GM19035 (cell line): ENCODE measurements around the gene CCM2L.
"Not testable (repeated sequence)": the region's sequence is repeated elsewhere in the genome, so short reads cannot be mapped to it uniquely, and the experiment has no call there.

ENCODE experiments used
- ATAC-seq: cut with Tn5 transposase; IDR thresholded peaks from one replicate; pipeline ENCODE4 v1.9.1; 2021; ENCODE audit not compliant: unreplicated experiment

The CCM2L gene

GRCh38 chr20:32027643-32028042 is 17.4 kb downstream of the CCM2L start:
- ATAC-seq = no peak

- ATAC-seq = no peak
Observed at GRCh38 chr20:32028647-32029372, 18.6 kb downstream of the CCM2L start.

GRCh38 chr20:32029561-32029960 is 19.3 kb downstream of the CCM2L start:
- no peak for ATAC-seq

GRCh38 chr20:32031007-32031958 is 21.0 kb downstream of the CCM2L start:
- ATAC-seq = no peak

GRCh38 chr20:32033316-32033715 is 23.1 kb downstream of the CCM2L start:
- ATAC-seq = no peak

GRCh38 chr20:32033721-32034120 is 23.5 kb downstream of the CCM2L start:
- not testable (repeated sequence) for ATAC-seq

GRCh38 chr20:32034581-32035425 is 24.6 kb downstream of the CCM2L start:
- ATAC-seq = no peak

GRCh38 chr20:32035426-32035779 is 25.2 kb downstream of the CCM2L start:
- no peak for ATAC-seq

GRCh38 chr20:32036252-32036651 is 26.0 kb downstream of the CCM2L start:
- ATAC-seq = no peak

- ATAC-seq = no peak
Observed at GRCh38 chr20:32036716-32037485, 26.7 kb downstream of the CCM2L start.

- no peak for ATAC-seq
Observed at GRCh38 chr20:32037929-32038328, 27.7 kb downstream of the CCM2L start.

- peak; percentile 63 for ATAC-seq
Observed at GRCh38 chr20:32040142-32040953, 30.1 kb downstream of the CCM2L start.

- ATAC-seq = no peak
Observed at GRCh38 chr20:32045999-32046398, 35.8 kb downstream of the CCM2L start.

- ATAC-seq = no peak
Observed at GRCh38 chr20:32050324-32050841, 40.1 kb downstream of the CCM2L start.

GRCh38 chr20:32050851-32051556 is 40.8 kb downstream of the CCM2L start:
- no peak for ATAC-seq

GRCh38 chr20:32051720-32052089 is 41.5 kb downstream of the CCM2L start:
- no peak for ATAC-seq

GRCh38 chr20:32052090-32052777 is 42.0 kb downstream of the CCM2L start, which contains the start of gene HCK:
Gene HCK, plus strand, starts transcription at chr20:32052242.
- ATAC-seq = no peak

GRCh38 chr20:32052778-32053362 is 42.6 kb downstream of the CCM2L start:
- ATAC-seq = no peak
